ENCODE results near the gene ERICH6. TPM values are rescaled to one million over a fixed set of nuclear protein-coding genes. Genes with fewer than 3 reads are reported as not detected.

Gene ERICH6
- total and polyA plus RNA-seq, 2 donors (not counting 3 experiments of a cell fraction or from before 2014, with no cell fraction given) = not detected

DNA sequence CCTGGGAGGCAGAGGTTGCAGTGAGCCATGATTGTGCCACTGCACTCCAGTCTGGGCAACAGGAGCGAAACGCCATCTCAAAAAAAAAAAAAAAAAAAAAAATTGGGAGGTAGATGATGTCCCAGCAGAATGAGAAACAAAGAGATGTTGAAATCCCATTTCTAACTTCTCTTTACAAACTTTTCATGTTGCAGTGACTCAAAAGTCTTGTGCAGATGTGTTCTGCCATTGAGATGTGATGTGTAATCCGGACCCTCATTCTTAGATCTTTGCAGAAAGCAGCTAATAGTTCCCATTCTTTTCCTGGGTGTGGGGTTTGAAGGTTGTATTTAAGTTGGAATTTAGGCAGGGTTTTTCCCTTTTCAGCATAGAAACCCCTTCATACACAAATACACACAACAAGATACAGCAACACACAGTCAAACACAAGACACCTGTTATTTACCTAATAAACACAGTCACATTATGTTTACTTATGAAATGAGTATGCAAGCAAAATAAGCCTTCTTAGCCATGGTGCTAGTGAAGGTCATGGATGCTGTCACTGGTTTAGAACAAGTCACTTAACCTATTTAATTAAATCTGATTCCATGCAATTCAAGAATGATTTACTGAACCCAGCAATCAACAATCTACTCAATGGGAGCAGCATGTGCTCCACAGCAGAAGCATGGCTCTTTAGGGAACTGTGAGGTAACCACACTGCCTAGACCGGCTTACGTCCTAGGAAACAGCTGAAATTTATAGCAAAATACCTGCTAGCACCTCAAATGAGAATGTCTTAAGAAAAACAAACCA lies 44.4 kb upstream of the ERICH6 start:
- Histone ChIP-seq H3K27me3 (ENCODE audit: control insufficient read depth in 2 of 2, insufficient read depth in 2 of 2, low read length in 2 of 2) (no peaks in the 10 kb centered on the region), H3K9me1 (replicated peaks; ENCODE audit: control insufficient read depth, extremely low read depth, insufficient read depth, low read length) (no peaks in the 10 kb centered on the region), H3K4me1 (ENCODE audit: control insufficient read depth, extremely low read depth, insufficient read depth, low read length) (no peaks in the 10 kb centered on the region), H3K27ac (ENCODE audit: insufficient read depth, low read depth, low read length) (no peak overlapping the region), H3K36me3 (ENCODE audit: control insufficient read depth in 2 of 2, extremely low read depth in 1 of 2, insufficient read depth in 2 of 2, low read length in 2 of 2) (no peaks in the 10 kb centered on the region), H3K9me3 (replicated peaks; ENCODE audit: control insufficient read depth, insufficient read depth, low read length) (no peaks in the 10 kb centered on the region), H3K79me2 (ENCODE audit: control insufficient read depth, insufficient read depth, low read length) (peaks cover 83% of the 10 kb centered on the region), H3K4me2 (ENCODE audit: insufficient read depth, low read length) (no peak overlapping the region), H3K9ac (replicated peaks; ENCODE audit: extremely low read depth, insufficient read depth, low read length) (no peak overlapping the region), H2AFZ (ENCODE audit: low read depth, low read length) (no peak overlapping the region), H3K4me3 (replicated peaks in 1 of 3; ENCODE audit: insufficient read depth in 1 of 3, low read depth in 1 of 3, low read length in 3 of 3) (no peak overlapping the region), H4K20me1 (replicated peaks; ENCODE audit: control insufficient read depth, extremely low read depth, insufficient read depth, low read length) (no peaks in the 10 kb centered on the region)
- ChIA-PET POLR2A (no interaction called here), CTCF (no interaction called here)
- TF ChIP-seq, protein P1, sequence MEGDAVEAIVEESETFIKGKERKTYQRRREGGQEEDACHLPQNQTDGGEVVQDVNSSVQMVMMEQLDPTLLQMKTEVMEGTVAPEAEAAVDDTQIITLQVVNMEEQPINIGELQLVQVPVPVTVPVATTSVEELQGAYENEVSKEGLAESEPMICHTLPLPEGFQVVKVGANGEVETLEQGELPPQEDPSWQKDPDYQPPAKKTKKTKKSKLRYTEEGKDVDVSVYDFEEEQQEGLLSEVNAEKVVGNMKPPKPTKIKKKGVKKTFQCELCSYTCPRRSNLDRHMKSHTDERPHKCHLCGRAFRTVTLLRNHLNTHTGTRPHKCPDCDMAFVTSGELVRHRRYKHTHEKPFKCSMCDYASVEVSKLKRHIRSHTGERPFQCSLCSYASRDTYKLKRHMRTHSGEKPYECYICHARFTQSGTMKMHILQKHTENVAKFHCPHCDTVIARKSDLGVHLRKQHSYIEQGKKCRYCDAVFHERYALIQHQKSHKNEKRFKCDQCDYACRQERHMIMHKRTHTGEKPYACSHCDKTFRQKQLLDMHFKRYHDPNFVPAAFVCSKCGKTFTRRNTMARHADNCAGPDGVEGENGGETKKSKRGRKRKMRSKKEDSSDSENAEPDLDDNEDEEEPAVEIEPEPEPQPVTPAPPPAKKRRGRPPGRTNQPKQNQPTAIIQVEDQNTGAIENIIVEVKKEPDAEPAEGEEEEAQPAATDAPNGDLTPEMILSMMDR (IDR thresholded peaks at IDR 0.05; ENCODE audit: extremely low read depth in 1 of 2, insufficient read depth in 1 of 2, low read depth in 1 of 2, low read length in 2 of 2) = no peak
- TF ChIP-seq POLR2A (IDR thresholded peaks at IDR 0.05; ENCODE audit: low read depth, low read length) = no peak
- no peak for TF ChIP-seq GATA2 (IDR thresholded peaks at IDR 0.05; ENCODE audit: insufficient read depth, insufficient read length, low read depth, low read length)
- TF ChIP-seq POLR2AphosphoS5 (IDR thresholded peaks at IDR 0.05; ENCODE audit: insufficient read depth, low read depth, low read length) = no peak
- TF ChIP-seq MYC (IDR thresholded peaks at IDR 0.05; ENCODE audit: low read depth, low read length) = no peak
- TF ChIP-seq JUN (IDR thresholded peaks at IDR 0.05; ENCODE audit: borderline replicate concordance, insufficient read depth, insufficient read length, low read depth) = no peak
- TF ChIP-seq, protein P2, sequence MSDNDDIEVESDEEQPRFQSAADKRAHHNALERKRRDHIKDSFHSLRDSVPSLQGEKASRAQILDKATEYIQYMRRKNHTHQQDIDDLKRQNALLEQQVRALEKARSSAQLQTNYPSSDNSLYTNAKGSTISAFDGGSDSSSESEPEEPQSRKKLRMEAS (IDR thresholded peaks at IDR 0.05; ENCODE audit: insufficient read depth, insufficient read length) = no peak
- TF ChIP-seq EZH2 (IDR thresholded peaks at IDR 0.05; ENCODE audit: borderline replicate concordance, low read depth, low read length, severe bottlenecking) = no peak
- no peak for TF ChIP-seq FOS (IDR thresholded peaks at IDR 0.05; ENCODE audit: borderline replicate concordance, insufficient read depth, low read length)
- dilution Hi-C loops (cut with MboI; ENCODE audit: extremely low pct_ligation_motif_present, low sequenced_read_pairs) (no loop called here), intact Hi-C loops (cut with micrococcal nuclease) (no loop called here)
- FAIRE-seq (peak; percentile 24), DNase-seq (ENCODE audit: low read depth, low spot score) (no peak)
- no TSS peak for BruUV-seq (replicated peaks)
